HL-60 (cell line): ENCODE measurements around the gene CRX.

Experiments
- GABPA ChIP-seq: IDR thresholded peaks from 2 replicates; pipeline ENCODE4 v1.6.1; 2012; ENCODE audit warnings: low read depth
- POLR2AphosphoS5 ChIP-seq: IDR thresholded peaks from 2 replicates; pipeline ENCODE4 v1.6.1; 2012; ENCODE audit warnings: low read depth
- SPI1 ChIP-seq: IDR thresholded peaks from 2 replicates; pipeline ENCODE4 v1.6.1; 2012; ENCODE audit warnings: low read depth, mild to moderate bottlenecking, borderline replicate concordance
- TF ChIP-seq, protein P1 (sequence below): IDR thresholded peaks from one replicate; pipeline ENCODE4 v1.5.1; 2011; ENCODE audit warnings: low read length, control low read depth, inconsistent platforms; ENCODE audit not compliant: insufficient read depth
- TF ChIP-seq, protein P2 (sequence below): IDR thresholded peaks from 2 replicates; pipeline ENCODE4 v1.6.1; 2012; ENCODE audit warnings: low read depth; ENCODE audit not compliant: insufficient replicate concordance

DNA sequence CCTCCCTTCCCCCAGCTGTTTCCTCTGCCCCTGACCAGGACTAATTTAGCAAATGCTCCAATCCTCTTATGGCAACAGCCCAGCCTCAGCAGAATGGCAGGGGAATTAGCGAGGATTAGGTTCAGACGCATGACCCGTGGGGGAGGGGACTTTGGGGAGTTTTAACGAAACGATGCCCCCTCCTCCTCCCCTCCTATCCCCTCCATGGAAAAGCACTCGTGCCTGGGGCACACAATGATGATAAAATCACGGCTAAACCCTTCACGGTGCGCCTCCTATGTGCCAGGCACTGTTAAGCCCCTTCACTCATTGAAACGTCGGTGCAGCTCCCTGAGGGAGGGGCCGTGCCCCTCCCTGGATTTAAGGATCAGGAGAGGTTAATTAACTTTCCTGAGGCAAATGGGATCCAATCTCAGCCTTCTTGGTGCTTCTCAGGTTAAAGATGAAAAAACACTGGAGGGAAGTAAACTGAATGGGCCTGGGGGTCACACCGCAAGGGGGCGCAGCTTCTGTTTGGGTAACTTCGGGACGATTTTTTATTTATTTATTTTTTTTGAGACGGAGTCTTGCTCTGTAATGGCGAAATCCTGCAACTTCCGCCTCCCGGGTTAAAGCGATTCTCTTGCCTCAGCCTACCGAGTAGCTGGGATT is 27.2 kb downstream of the CRX start:
- TF ChIP-seq, protein P1, sequence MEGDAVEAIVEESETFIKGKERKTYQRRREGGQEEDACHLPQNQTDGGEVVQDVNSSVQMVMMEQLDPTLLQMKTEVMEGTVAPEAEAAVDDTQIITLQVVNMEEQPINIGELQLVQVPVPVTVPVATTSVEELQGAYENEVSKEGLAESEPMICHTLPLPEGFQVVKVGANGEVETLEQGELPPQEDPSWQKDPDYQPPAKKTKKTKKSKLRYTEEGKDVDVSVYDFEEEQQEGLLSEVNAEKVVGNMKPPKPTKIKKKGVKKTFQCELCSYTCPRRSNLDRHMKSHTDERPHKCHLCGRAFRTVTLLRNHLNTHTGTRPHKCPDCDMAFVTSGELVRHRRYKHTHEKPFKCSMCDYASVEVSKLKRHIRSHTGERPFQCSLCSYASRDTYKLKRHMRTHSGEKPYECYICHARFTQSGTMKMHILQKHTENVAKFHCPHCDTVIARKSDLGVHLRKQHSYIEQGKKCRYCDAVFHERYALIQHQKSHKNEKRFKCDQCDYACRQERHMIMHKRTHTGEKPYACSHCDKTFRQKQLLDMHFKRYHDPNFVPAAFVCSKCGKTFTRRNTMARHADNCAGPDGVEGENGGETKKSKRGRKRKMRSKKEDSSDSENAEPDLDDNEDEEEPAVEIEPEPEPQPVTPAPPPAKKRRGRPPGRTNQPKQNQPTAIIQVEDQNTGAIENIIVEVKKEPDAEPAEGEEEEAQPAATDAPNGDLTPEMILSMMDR = no peak
- TF ChIP-seq POLR2AphosphoS5 (no peak), GABPA (no peak), SPI1 (no peak)
- TF ChIP-seq, protein P2, sequence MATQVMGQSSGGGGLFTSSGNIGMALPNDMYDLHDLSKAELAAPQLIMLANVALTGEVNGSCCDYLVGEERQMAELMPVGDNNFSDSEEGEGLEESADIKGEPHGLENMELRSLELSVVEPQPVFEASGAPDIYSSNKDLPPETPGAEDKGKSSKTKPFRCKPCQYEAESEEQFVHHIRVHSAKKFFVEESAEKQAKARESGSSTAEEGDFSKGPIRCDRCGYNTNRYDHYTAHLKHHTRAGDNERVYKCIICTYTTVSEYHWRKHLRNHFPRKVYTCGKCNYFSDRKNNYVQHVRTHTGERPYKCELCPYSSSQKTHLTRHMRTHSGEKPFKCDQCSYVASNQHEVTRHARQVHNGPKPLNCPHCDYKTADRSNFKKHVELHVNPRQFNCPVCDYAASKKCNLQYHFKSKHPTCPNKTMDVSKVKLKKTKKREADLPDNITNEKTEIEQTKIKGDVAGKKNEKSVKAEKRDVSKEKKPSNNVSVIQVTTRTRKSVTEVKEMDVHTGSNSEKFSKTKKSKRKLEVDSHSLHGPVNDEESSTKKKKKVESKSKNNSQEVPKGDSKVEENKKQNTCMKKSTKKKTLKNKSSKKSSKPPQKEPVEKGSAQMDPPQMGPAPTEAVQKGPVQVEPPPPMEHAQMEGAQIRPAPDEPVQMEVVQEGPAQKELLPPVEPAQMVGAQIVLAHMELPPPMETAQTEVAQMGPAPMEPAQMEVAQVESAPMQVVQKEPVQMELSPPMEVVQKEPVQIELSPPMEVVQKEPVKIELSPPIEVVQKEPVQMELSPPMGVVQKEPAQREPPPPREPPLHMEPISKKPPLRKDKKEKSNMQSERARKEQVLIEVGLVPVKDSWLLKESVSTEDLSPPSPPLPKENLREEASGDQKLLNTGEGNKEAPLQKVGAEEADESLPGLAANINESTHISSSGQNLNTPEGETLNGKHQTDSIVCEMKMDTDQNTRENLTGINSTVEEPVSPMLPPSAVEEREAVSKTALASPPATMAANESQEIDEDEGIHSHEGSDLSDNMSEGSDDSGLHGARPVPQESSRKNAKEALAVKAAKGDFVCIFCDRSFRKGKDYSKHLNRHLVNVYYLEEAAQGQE = no peak
